Colonic mucosa (tissue), 4 donors: ENCODE results near the gene NEMP2. TPM values are rescaled to one million over a fixed set of nuclear protein-coding genes. Genes with fewer than 3 reads are reported as not detected.

Experiments used
- DNase-seq: peaks from one replicate; pipeline ENCODE4 v3.0.0-alpha.2; 2020
- H3K27ac ChIP-seq: fragments of 200-600 bp; one replicate; pipeline ENCODE4 v1.8.0; 2021
- H3K27me3 ChIP-seq: fragments of 200-600 bp; one replicate; pipeline ENCODE4 v1.8.0; 2021
- H3K36me3 ChIP-seq: fragments of 200-600 bp; one replicate; pipeline ENCODE4 v1.8.0; 2021
- H3K4me1 ChIP-seq: fragments of 200-600 bp; one replicate; pipeline ENCODE4 v1.8.0; 2021; ENCODE audit warnings: mild to moderate bottlenecking
- H3K4me3 ChIP-seq: fragments of 200-600 bp; one replicate; pipeline ENCODE4 v1.8.0; 2021
- H3K9ac ChIP-seq, 2 donors: one replicate each; pipeline ENCODE4 v1.7.0; 2013; ENCODE audit warnings: control low read depth in 2 of 2, low read depth in 2 of 2, low read length in 2 of 2
- H3K9me3 ChIP-seq: fragments of 200-600 bp; one replicate; pipeline ENCODE4 v1.8.0; 2021
- intact Hi-C: fragments of 100-400 bp; cut with DNase I; formaldehyde crosslinking; loops from one replicate; pipeline ENCODE4 v1.14.1; 2022
- total RNA-seq, 2 donors: library from RNA; stranded (reverse); fragmentation: NEBNext Ultra II Directional in 1 of 2; extraction: Animal tissue kit (Norgen Biotek cat#: 25700) in 1 of 2; gene quantifications; one replicate each; pipeline ENCODE4 v1.2.1, GENCODE V29; 2021
- TF ChIP-seq, protein P1 (sequence below): fragments of 200-600 bp; IDR thresholded peaks from one replicate; pipeline ENCODE4 v1.8.0; 2022; ENCODE audit warnings: antibody characterized with exemption, mild to moderate bottlenecking
- donor health status: healthy.
- donor health status: DM: no; HTN: no; CAD: no.
- donor health status: DM: no; HTN: no; CAD: no.

The NEMP2 gene
- total RNA-seq, 2 donors from 2014 or later = 3.6 to 5.1 TPM

DNA sequence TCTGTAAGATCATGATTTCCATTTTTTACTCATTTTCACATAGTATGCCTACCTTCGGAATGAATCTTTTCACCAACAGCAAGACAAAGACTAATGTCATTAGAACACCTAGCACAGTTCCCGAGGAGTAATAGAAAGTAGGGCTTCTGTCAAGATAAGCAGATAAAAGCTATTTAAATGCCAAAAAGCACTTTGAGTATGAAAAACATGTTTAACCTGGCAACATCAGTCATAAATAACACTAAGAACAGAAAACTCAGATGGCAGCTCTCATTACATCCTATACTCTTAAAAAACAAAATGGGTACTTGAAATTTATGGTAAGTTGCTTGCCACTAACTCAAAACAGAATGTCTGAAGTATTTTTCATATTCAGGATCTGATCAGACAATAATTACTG, 17.1 kb downstream of the NEMP2 start:
- no peaks in the 10 kb centered on the region for H3K9me3 ChIP-seq
- intact Hi-C loops = loop anchor here (5.0 kb wide), 1 partner anchor 190 kb away; no protein-coding TSS in a partner anchor
- no peaks in the 10 kb centered on the region for H3K4me1 ChIP-seq
- no peak overlapping the region for H3K9ac ChIP-seq
- no peak overlapping the region for H3K4me3 ChIP-seq
- H3K36me3 ChIP-seq = no peaks in the 10 kb centered on the region
- no peak overlapping the region for H3K27ac ChIP-seq
- no peaks in the 10 kb centered on the region for H3K27me3 ChIP-seq
- DNase-seq = no peak
- TF ChIP-seq, protein P1, sequence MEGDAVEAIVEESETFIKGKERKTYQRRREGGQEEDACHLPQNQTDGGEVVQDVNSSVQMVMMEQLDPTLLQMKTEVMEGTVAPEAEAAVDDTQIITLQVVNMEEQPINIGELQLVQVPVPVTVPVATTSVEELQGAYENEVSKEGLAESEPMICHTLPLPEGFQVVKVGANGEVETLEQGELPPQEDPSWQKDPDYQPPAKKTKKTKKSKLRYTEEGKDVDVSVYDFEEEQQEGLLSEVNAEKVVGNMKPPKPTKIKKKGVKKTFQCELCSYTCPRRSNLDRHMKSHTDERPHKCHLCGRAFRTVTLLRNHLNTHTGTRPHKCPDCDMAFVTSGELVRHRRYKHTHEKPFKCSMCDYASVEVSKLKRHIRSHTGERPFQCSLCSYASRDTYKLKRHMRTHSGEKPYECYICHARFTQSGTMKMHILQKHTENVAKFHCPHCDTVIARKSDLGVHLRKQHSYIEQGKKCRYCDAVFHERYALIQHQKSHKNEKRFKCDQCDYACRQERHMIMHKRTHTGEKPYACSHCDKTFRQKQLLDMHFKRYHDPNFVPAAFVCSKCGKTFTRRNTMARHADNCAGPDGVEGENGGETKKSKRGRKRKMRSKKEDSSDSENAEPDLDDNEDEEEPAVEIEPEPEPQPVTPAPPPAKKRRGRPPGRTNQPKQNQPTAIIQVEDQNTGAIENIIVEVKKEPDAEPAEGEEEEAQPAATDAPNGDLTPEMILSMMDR = no peak

DNA sequence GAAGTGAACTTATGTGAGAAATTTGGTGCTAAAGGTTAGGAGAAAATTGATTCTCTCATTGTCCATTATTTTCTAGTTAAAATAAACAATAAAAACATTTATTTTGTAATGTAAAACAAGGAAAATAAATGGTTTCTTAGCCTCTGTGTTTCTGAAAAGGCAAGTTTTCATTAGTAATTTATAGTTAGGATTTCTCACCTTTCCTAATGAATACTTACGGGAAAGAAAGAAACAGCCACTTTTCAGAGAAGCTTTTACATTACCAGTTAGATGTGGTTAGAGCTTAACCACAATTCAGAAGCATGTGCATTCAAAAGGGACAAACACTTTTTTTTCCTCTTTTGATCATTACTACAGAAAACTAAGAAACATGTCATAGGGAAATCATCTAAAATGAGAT, 18.8 kb downstream of the NEMP2 start:
- TF ChIP-seq, protein P1 = no peak
- Histone ChIP-seq H3K36me3 (no peaks in the 10 kb centered on the region), H3K27me3 (no peaks in the 10 kb centered on the region), H3K9me3 (no peaks in the 10 kb centered on the region), H3K9ac (no peak overlapping the region), H3K4me1 (peaks cover 3% of the 10 kb centered on the region), H3K4me3 (no peak overlapping the region), H3K27ac (no peak overlapping the region)
- no peak for DNase-seq
- intact Hi-C loops = loop anchor here (5.0 kb wide), 1 partner anchor 188 kb away; no protein-coding TSS in a partner anchor

DNA sequence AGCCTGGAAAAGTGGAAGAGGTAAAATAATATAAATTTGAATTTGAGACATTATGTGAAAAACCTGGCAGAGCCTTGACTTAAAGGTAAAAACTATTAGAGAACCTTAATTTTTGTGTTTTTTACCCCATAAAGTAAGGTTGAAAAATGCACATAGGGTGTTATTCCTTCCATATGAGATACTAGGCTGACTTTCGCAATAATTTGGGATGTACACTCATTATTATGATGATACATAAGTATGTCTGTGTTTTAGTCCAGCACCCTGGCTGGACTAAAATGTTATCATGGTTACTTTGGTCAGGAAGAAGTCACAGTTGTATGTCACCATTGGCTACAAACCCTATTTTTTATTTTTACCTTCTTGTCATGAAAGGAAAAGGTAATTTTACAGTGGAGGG, 19.8 kb downstream of the NEMP2 start:
- TF ChIP-seq, protein P1 = no peak
- H3K27me3 ChIP-seq = no peaks in the 10 kb centered on the region
- intact Hi-C loops = loop anchor here (5.0 kb wide), 2 partner anchors 132 to 187 kb away; no protein-coding TSS in a partner anchor
- no peak overlapping the region for H3K4me3 ChIP-seq
- H3K9me3 ChIP-seq = no peaks in the 10 kb centered on the region
- no peak overlapping the region for H3K9ac ChIP-seq
- DNase-seq = no peak
- H3K27ac ChIP-seq = no peak overlapping the region
- H3K36me3 ChIP-seq = no peaks in the 10 kb centered on the region
- peaks cover 3% of the 10 kb centered on the region for H3K4me1 ChIP-seq

DNA sequence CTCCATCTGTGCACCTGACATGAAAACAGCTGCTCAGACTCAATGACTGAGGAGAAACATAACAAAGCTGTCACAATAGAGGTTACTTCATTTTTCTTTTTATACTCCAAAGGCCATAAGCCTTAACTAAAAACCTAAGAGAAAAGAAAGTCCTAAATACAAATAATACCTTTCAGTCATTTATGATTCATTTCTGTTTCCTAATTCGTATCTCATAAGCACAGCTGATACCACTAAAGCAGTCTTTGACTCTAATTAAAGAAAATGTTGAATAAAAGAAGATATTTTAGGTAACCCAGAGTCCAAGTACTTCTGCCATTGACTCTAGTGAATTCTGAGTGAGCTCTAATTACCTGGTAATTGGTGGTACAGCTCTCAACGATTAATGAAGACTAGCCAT, 20.6 kb downstream of the NEMP2 start:
- TF ChIP-seq, protein P1 = no peak

DNA sequence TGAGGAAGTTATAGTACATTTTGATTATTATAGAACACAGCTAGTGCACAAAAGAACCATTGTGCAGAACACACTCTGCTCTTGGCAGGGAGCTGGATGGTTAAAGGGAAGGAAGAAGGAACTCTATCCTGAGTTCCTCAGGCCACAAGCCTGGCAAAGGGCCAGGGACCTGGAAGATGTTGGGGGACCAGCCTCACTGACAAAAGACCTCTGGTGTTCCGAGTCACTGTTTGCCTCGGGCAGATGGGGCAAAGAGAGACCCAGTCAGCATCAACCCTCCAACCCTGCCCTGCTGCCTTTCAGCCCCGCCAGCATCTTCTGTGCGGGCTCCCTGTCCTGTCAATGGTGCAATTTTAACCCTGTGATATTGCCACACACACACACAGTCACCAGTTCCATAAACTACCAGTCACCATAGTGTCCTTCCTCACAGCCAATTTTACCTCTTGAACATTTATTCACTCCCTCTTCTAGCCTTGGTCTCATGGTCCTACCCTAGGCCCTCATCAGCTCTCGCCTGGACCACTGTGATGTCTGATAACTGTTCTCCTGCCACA, 21.9 kb downstream of the NEMP2 start:
- TF ChIP-seq, protein P1 = no peak
- Histone ChIP-seq H3K27ac (no peak overlapping the region), H3K9me3 (no peaks in the 10 kb centered on the region), H3K36me3 (no peaks in the 10 kb centered on the region), H3K4me1 (peaks cover 3% of the 10 kb centered on the region), H3K9ac (no peak overlapping the region), H3K27me3 (no peaks in the 10 kb centered on the region), H3K4me3 (no peak overlapping the region)
- intact Hi-C loops = loop anchor here (5.0 kb wide), 1 partner anchor 130 kb away; no protein-coding TSS in a partner anchor
- no peak for DNase-seq

More for the DNA sequence above, 20.6 kb downstream of the NEMP2 start:
- no peaks in the 10 kb centered on the region for H3K27me3 ChIP-seq
- H3K36me3 ChIP-seq = no peaks in the 10 kb centered on the region
- H3K4me3 ChIP-seq = no peak overlapping the region
- H3K9ac ChIP-seq = no peak overlapping the region
- intact Hi-C loops = loop anchor here (5.0 kb wide), 1 partner anchor 132 kb away; no protein-coding TSS in a partner anchor
- peaks cover 3% of the 10 kb centered on the region for H3K4me1 ChIP-seq
- DNase-seq = no peak
- no peak overlapping the region for H3K27ac ChIP-seq
- H3K9me3 ChIP-seq = no peaks in the 10 kb centered on the region
